ENCODE measurements around the gene COQ3. TPM values are rescaled to one million over a fixed set of nuclear protein-coding genes. Genes with fewer than 3 reads are reported as not detected.
A peak's percentile ranks its signal among the peaks of the same experiment; 100 is the strongest.

The COQ3 gene, protein sequence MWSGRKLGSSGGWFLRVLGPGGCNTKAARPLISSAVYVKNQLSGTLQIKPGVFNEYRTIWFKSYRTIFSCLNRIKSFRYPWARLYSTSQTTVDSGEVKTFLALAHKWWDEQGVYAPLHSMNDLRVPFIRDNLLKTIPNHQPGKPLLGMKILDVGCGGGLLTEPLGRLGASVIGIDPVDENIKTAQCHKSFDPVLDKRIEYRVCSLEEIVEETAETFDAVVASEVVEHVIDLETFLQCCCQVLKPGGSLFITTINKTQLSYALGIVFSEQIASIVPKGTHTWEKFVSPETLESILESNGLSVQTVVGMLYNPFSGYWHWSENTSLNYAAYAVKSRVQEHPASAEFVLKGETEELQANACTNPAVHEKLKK
- total RNA-seq (2021; fragmentation: NEBNext Ultra II Directional; extraction: Animal tissue kit (Norgen Biotek cat#: 25700)) (16.2 and 16.6 TPM in 2 replicates), polyA plus RNA-seq (2011; rRNA removed) (5.4 and 8.4 TPM in 2 replicates), polyA minus RNA-seq (2011; rRNA and poly(A)+ RNA removed) (4.9 and 6.1 TPM in 2 replicates)
- 12.3 TPM for polyA plus RNA-seq (2011; cell fraction: cytosol; rRNA removed)
- 3.4 TPM for polyA plus RNA-seq (2011; cell fraction: nucleus; rRNA removed)
- polyA plus RNA-seq (2012, experiment 1 of 2), result 11.6 to 13.1 TPM (median 11.9 TPM) in 4 replicates
- 5.0 TPM for polyA plus RNA-seq (2012, experiment 2 of 2)
- 15.2 TPM for polyA plus RNA-seq (2013, experiment 1 of 2)
- polyA plus RNA-seq (2013, experiment 2 of 2), result 16.9 TPM
- 1.4 TPM for polyA minus RNA-seq (2011; cell fraction: cytosol; rRNA and poly(A)+ RNA removed)
- 3.9 TPM for polyA minus RNA-seq (2011; cell fraction: nucleus; rRNA and poly(A)+ RNA removed)
- long read RNA-seq, experiment 1, transcript COQ3-201 (7 exons, 1,335 nt), result major isoform, 5 of 19 reads
- long read RNA-seq, experiment 1, partial matches to known transcripts, result 6 of 19 reads
- long read RNA-seq, experiment 1, other reads (novel, unspliced or antisense), result 8 of 19 reads
- long read RNA-seq, experiment 2, transcript COQ3-201 (7 exons, 1,335 nt), result major isoform, 21 of 36 reads
- long read RNA-seq, experiment 2, partial matches to known transcripts, result 5 of 36 reads
- long read RNA-seq, experiment 2, other reads (novel, unspliced or antisense), result 10 of 36 reads

DNA sequence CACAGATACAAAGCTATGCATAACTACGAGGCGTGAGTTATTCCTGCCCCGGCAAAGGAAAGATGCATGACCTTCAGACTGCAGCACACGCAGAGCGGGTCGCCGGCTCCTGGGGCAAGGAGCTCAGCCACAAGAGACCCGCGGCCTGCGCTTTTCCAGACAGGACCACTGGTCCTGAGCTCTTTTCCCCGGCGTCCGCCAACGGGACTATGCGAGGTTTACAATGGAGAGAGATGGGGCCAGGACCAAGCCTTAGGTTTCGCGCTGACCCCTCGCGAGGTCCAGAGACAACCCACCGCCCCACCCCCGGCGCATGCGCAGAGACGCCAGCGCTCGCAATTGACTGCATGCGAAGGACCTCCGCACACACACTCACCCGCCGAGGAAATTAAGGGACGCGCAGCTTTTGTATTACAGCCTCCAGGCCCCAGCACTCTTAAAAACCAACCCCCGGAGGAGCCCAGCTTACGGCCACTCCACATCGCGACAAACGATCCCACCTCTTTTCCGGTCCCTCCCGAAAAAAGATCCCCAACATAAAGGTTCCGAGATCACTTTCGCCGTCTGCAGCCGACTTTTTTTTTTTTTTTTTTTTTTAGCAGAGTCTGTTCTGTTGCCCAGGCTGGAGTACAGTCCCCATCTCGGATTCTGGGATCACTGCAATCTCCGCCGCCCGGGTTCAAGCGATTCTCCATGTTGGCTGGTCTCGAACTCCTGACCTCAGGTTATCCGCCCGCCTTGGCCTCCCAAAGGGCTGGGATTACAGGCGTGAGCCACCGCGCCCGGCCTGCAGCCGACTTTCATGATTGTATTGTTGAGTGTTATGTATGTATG lies at the start of gene COQ3:
COQ3 (minus strand) TSS at position 498 of the 834 bp plus-strand sequence; CDS start at position 482, 16 bp downstream.
- Histone ChIP-seq H2BK20ac (ENCODE audit: low read length) (no peak within 1 kb of the TSS), H2BK120ac (replicated peaks; ENCODE audit: low read depth, low read length) (no peak within 1 kb of the TSS), H3K14ac (ENCODE audit: insufficient read length) (no peak within 1 kb of the TSS), H3K4ac (replicated peaks; ENCODE audit: insufficient read length, low read depth, low read length) (peak within 1 kb of the TSS; percentile 48), H4K91ac (replicated peaks; ENCODE audit: insufficient read length, low read length) (no peak within 1 kb of the TSS), H3K4me2 (ENCODE audit: insufficient read depth in 1 of 2, low read depth in 2 of 2, low read length in 2 of 2) (peak within 1 kb of the TSS; percentile 76 to 83), H2BK12ac (ENCODE audit: low read depth, low read length) (no peak within 1 kb of the TSS), H3K9me3 (ENCODE audit: insufficient read depth in 2 of 2, low read depth in 1 of 2, low read length in 1 of 2) (no peaks in the 10 kb centered on the region), H3K79me1 (ENCODE audit: low read depth, low read length) (no peaks in the 10 kb centered on the region), H3K9ac (replicated peaks in 1 of 4; ENCODE audit: extremely low read depth in 1 of 4, low read depth in 3 of 4, low read length in 3 of 4) (peak within 1 kb of the TSS; percentile 80 to 95 (median 90)), H3K27ac (ENCODE audit: low read depth, low read length) (peak within 1 kb of the TSS; percentile 83), H4K5ac (ENCODE audit: insufficient read length, low read depth, low read length) (peak within 1 kb of the TSS; percentile 75), H4K20me1 (replicated peaks in 1 of 2; ENCODE audit: control insufficient read depth in 1 of 2, insufficient read depth in 2 of 2, low read length in 2 of 2) (no peaks in the 10 kb centered on the region), H3K23ac (ENCODE audit: insufficient read length) (no peak within 1 kb of the TSS), H3K27me3 (replicated peaks in 1 of 4; ENCODE audit: control insufficient read depth in 3 of 4, extremely low read depth in 1 of 4, insufficient read depth in 3 of 4, low read length in 3 of 4) (no peaks in the 10 kb centered on the region), H3K18ac (ENCODE audit: extremely low read depth, low read length) (peak within 1 kb of the TSS; percentile 82), H3K4me1 (replicated peaks in 1 of 4; ENCODE audit: control insufficient read depth in 3 of 4, insufficient read depth in 4 of 4, low read length in 3 of 4) (no peaks in the 10 kb centered on the region), H3K36me3 (ENCODE audit: control insufficient read depth in 2 of 4, insufficient read depth in 4 of 4, low read length in 3 of 4) (peaks cover 0 to 13% (median 1%) of the 10 kb centered on the region in 4 experiments; a peak in 2 of 8 replicates), H2BK15ac (ENCODE audit: low read length) (no peak within 1 kb of the TSS), H2AK5ac (ENCODE audit: low read depth, low read length) (no peak within 1 kb of the TSS), H3K23me2 (ENCODE audit: low read depth, low read length) (no peaks in the 10 kb centered on the region), H3K79me2 (ENCODE audit: control insufficient read depth in 1 of 2, insufficient read depth in 2 of 2, low read length in 2 of 2) (no peaks in the 10 kb centered on the region), H4K8ac (ENCODE audit: extremely low read depth, insufficient read depth, low read length) (peak within 1 kb of the TSS; percentile 98), H3K4me3 (ENCODE audit: extremely low read depth in 1 of 4, insufficient read depth in 2 of 4, low read depth in 3 of 4, low read length in 4 of 4) (peak within 1 kb of the TSS; percentile 77 to 86 (median 82)), H2AFZ (ENCODE audit: low read length) (peak within 1 kb of the TSS; percentile 54), H2BK5ac (ENCODE audit: low read depth, low read length) (peak within 1 kb of the TSS; percentile 91), H3K56ac (replicated peaks; ENCODE audit: insufficient read length, low read depth, low read length) (peak within 1 kb of the TSS; percentile 27)
- DNase-seq (ENCODE audit: low read depth in 1 of 2, low spot score in 2 of 2) (peak; percentile 63 to 94), FAIRE-seq (peak; percentile 90)
- ChIA-PET POLR2A (ENCODE audit: partially characterized antibody) (interaction anchor here (0.6 to 5.4 kb wide), 38 partner anchors 9 to 1434 kb away, joined by 3 to 79 read pairs (median 4); partner anchors contain the start of genes CCNC, FAXC and PNISR), CTCF (ENCODE audit: partially characterized antibody) (interaction anchor here (0.9 to 6.2 kb wide), 10 partner anchors 10 to 113 kb away, joined by 3 to 65 read pairs (median 6); no protein-coding TSS in a partner anchor)
- WGBS, 2 experiments (ENCODE audit: extremely low coverage in 1 of 2, insufficient coverage in 1 of 2, insufficient read length in 1 of 2, insufficient replicate concordance in 2 of 2, low coverage in 1 of 2, low lambda C conversion rate in 2 of 2, missing lambda C conversion rate in 1 of 2), result 19% methylated on average over 49 of the region's 56 CpGs; no CpG with 5 or more reads in 1 of the 2 experiments
- TF ChIP-seq CREB1 (IDR thresholded peaks at IDR 0.05) (0 out of 2 replicates have a peak, but pooled peaks have one; percentile 13), POLR2A (IDR thresholded peaks at IDR 0.05; ENCODE audit: control extremely low read depth in 1 of 2, low read depth in 2 of 2, low read length in 2 of 2) (peak; percentile 81 to 96), POLR2AphosphoS5 (IDR thresholded peaks at IDR 0.05; ENCODE audit: low read depth, low read length) (peak; percentile 79), RBBP5 (IDR thresholded peaks at IDR 0.05; ENCODE audit: borderline replicate concordance, low read depth, low read length) (peak; percentile 85), KDM4A (IDR thresholded peaks at IDR 0.05; ENCODE audit: low read depth, low read length, severe bottlenecking) (peak; percentile 81), KDM5A (IDR thresholded peaks at IDR 0.05; ENCODE audit: low read length) (peak; percentile 69; the same call in 1 of the 2 replicates), BCL11A (IDR thresholded peaks at IDR 0.05; ENCODE audit: low read depth in 2 of 2, low read length in 2 of 2) (no peak)

Measured in H1 (cell line).